ENCODE measurements around the gene STMP1.
"Not testable (repeated sequence)": the region's sequence is repeated elsewhere in the genome, so short reads cannot be mapped to it uniquely, and the experiment has no call there.

Gene STMP1

GRCh38 chr7:135662373-135663114, at the start of gene STMP1:
TSS of gene STMP1 (plus strand) at chr7:135662514.
- peak; percentile 98 for DNase-seq

- no peak for DNase-seq
These were observed 46.2 kb upstream of the STMP1 start for GRCh38 chr7:135616136-135616535.

- DNase-seq: no peak
These were observed 44.5 kb upstream of the STMP1 start for GRCh38 chr7:135617781-135618180.

- no peak for DNase-seq
These were observed 43.8 kb upstream of the STMP1 start for GRCh38 chr7:135618510-135618909.

GRCh38 chr7:135620447-135620846, 41.9 kb upstream of the STMP1 start:
- DNase-seq: no peak

DNA sequence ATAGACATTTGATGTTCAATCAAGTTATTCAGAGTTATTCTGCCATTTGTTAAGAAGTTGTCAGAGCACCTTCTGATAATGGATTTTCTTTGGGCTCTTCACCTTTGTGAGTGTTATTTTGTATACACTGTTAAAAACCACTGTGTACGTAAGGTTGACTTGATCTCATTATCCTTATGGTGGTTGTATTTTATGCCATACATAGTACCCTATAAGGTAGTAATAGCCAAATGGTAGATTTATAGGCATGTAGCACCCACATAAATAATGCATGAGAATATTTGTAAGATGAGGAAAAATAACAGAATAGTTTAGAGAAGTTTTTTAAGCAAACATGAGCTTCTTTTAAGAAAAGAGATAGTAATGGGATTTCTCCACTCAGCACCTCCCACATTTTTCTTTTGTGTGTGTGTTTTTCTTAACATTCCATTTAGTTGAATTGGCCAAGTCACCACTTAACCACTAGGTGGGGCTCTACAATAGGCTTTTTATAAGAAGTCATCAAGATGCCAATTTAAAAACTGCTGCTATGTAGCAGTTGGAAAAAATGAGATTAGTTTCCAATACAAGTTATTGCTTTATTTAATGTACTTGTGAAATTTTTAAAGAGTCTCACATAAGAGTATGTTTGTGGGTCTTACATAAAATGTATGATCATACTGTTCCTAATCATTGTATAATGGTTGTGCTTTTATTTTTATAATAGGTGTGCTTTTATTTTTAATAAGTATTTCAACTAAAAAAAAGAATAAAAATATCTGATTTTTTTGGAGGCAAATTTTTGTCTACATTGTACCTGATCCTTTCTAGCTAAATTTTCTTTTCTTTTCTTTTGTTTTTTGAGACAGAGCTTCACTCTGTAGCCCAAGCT, 41.1 kb upstream of the STMP1 start:
- peak; percentile 21 for DNase-seq

GRCh38 chr7:135634191-135634878, 28.0 kb upstream of the STMP1 start:
- DNase-seq: no peak

- not testable (repeated sequence) for DNase-seq
These were observed 22.6 kb upstream of the STMP1 start for GRCh38 chr7:135639690-135640089.

DNA sequence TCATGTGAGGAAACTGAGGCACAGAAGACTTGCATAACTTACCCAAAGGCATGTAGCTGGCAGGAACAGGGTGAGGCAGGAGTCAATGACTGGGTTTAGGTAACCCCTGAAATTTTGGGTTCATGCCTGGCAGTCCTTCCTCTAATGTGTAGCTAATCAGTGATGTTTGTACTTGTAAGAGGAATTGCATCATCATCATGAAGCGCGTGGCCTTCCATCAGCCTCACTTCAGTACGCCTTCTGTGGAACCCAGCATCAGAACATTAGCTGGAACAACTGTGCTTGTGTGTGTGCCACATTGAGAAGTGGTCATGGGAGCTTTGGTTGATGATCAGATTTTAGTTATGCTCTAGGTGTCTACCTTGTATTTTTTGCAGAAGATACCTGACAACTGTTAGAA, 18.2 kb upstream of the STMP1 start:
- DNase-seq: no peak

- DNase-seq: no peak
These were observed 17.6 kb upstream of the STMP1 start for GRCh38 chr7:135644729-135645128.

- no peak for DNase-seq
These were observed 16.9 kb upstream of the STMP1 start for GRCh38 chr7:135645296-135645904.

GRCh38 chr7:135647755-135648154, 14.6 kb upstream of the STMP1 start:
- DNase-seq: no peak

GRCh38 chr7:135648235-135648634, 14.1 kb upstream of the STMP1 start:
- DNase-seq: no peak

DNA sequence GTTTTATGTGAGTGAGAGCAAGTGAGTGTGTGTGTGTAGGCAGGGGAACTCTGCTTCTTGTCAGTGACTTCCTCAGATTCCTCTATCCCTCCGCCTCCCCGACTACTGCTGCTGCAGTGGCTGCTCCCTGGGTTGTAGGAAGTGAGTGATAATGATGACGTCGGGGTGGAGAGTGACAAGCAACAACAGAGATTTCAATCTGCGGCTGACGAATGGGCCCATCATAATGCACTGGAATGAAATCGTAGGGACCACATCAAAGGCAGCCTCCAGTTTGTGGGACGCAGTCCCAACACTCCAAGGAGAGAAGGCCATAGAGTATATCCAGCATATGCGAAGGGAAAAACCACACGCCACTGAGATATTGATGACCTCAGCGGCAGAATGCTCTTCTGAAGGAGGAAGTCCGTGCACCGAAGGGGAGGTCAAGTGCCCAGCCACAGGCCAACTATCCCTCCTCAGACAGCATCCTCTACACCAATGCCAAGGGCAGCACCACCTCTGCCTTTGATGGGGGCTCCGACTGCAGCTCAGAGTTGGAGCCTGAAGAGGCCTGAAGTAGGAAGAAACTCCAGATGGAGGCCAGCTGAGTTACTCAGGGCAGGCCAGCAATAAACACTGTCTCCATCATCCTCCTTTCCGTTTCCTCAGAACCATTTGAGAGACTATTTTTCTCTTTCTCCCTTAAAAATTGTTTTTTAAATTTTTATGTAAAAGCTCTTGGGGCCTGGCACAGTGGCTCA, 11.3 kb upstream of the STMP1 start:
- DNase-seq: no peak

GRCh38 chr7:135653340-135654080, 8.8 kb upstream of the STMP1 start:
- DNase-seq: no peak

GRCh38 chr7:135658564-135658963, 3.8 kb upstream of the STMP1 start:
- no peak for DNase-seq

- no peak for DNase-seq
These were observed 3.0 kb upstream of the STMP1 start for GRCh38 chr7:135659159-135659846.

DNA sequence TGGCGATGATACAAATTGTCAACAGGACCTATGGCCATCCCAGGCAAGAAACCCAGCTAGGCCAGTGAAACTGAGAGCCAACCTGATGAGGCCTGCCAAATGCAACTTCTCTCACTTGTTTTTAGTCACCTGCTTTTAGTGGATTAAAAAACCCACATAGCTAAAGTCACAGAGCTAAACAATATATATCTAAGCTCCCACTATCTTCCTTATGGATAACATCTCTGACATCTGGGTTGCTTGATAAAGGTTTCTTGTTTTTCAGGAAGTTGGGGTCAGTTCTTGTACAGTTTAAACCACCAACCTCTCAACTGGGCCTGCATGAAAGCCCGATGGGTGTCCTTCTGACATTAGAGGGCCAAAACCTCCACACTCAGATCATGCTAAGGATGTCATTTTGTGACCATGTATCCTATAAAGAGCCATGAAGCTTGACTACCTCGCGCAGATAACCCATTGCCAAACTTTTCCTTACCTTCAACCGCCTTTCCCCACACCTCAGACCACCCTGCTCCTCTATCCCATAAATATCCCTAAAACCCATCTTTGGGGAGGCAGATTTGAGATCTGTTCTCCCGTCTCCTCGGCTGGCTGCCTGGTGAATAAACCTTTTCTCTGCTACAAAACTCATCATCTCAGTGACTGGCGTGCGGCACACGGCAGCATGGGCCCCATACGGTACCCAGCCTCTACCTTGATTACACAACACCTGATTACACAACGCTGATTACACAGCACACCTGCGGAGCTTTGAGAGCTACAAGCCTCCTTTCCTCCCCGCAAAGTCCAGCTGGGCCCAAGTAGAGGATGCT, 797 bp upstream of the STMP1 start:
- no peak for DNase-seq

DNA sequence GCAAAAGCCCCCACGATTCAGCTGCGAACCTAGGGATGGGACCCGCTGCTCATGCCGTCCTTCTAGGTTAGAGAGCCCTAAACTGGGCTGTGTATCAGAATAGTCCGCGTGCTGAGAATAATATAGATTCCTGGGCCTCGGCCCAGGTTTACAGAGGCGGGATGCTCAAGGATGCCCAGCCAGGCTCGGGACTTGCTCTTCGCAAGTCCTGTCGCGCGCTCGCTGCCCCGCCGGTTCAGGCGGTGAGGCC, 266 bp upstream of the STMP1 start:
- DNase-seq: no peak

DNA sequence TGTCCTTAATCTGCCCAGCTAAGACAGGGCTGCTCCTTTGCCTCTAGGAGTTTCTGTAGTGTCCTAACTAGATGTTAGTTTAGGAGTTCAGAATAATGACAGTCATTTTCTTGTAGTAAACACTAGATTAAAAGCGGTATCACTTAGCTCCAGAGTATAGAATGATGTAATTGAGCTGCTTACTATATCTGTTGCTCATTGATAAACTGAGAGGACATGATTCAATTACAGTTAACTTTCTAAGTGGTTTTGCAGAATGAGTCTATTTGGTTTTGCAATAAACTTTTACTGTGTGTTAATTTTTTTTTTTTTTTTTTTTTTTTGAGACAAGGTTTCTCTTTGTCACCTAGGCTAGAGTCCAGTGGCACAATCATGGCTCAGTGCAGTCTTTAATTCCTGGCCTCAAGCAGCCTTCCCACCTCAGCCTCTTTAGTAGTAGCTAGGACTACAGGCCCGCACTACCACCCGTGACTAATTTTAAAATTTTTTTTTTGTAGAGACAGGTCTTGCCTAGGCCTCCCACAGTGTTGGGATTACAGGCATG, 1.8 kb downstream of the STMP1 start:
- no peak for DNase-seq

All from femur (tissue), 1 donor.